GM12878 (cell line): Measurements from ENCODE around the gene AP1M2. TPM values are rescaled to one million over a fixed set of nuclear protein-coding genes. Genes with fewer than 3 reads are reported as not detected.

ENCODE experiments used
- ATAC-seq: fragments of 200-7000 bp; cut with Tn5 transposase; 3 replicates; pipeline ENCODE4 v1.9.1; 2020; ENCODE audit warnings: mild to moderate bottlenecking, moderate library complexity
- BruUV-seq: library from RNA; stranded (reverse); fragments of 400-500 nt; replicated peaks from 2 replicates; lab custom pipeline; 2021; lab: Mats Ljungman, UMichigan
- CTCF ChIA-PET: fragments of 300-600 bp; sonication (Branson Sonifier 250); formaldehyde crosslinking; extraction: SDS; loops from one replicate; lab custom pipeline; 2021; ENCODE audit warnings: inconsistent platforms; lab: Yijun Ruan, JAX
- POLR2A ChIA-PET: fragments of 350-600 bp; formaldehyde crosslinking; extraction: SDS; loops from one replicate; lab custom pipeline; 2021; ENCODE audit warnings: inconsistent platforms; lab: Charles Lee
- RAD21 ChIA-PET: fragments of 300-600 bp; sonication (Branson Sonifier 250); formaldehyde crosslinking; loops from one replicate; lab custom pipeline; 2023; ENCODE audit warnings: antibody characterized with exemption; ENCODE audit not compliant: unreplicated experiment; lab: Charles Lee
- SMC1A ChIA-PET: fragments of 300-600 bp; sonication (Branson Sonifier 250); formaldehyde crosslinking; loops from one replicate; lab custom pipeline; 2023; ENCODE audit not compliant: unreplicated experiment, uncharacterized antibody; lab: Charles Lee
- DNase-seq: peaks from one replicate; pipeline ENCODE4 v3.0.0-alpha.2; 2011; ENCODE audit warnings: low read depth, low spot score
- FAIRE-seq: peaks from 3 replicates; lab custom pipeline; 2011; peaks lifted over from hg19 to GRCh38; lab: Jason Lieb, UNC
- H2AFZ ChIP-seq: 2 replicates; pipeline ENCODE4 v1.6.0; 2011; ENCODE audit warnings: low read depth, low read length, control low read depth; ENCODE audit not compliant: control insufficient read depth
- H3K27ac ChIP-seq: 2 replicates; pipeline ENCODE4 v1.5.1; 2011; ENCODE audit warnings: control low read depth; ENCODE audit not compliant: control insufficient read depth, insufficient read depth
- H3K27me3 ChIP-seq, 2 experiments: replicated peaks in 1 of 2; 2 replicates each; pipeline versions ENCODE4 v1.6.0 to v1.6.1; 2011; ENCODE audit warnings: low read length in 1 of 2; ENCODE audit not compliant: control insufficient read depth in 2 of 2, insufficient read depth in 2 of 2
- H3K36me3 ChIP-seq, 2 experiments: 2 replicates each; pipeline ENCODE4 v1.5.1; 2011; ENCODE audit warnings: low read length in 1 of 2; ENCODE audit not compliant: control insufficient read depth in 2 of 2, insufficient read depth in 2 of 2
- H3K4me1 ChIP-seq: 2 replicates; pipeline ENCODE4 v1.6.1; 2011; ENCODE audit warnings: mild to moderate bottlenecking, low read length, moderate library complexity, mixed read lengths; ENCODE audit not compliant: control insufficient read depth, insufficient read depth
- H3K4me2 ChIP-seq: 2 replicates; pipeline ENCODE4 v1.6.0; 2011; ENCODE audit warnings: control low read depth; ENCODE audit not compliant: control insufficient read depth, insufficient read depth
- H3K4me3 ChIP-seq: fragments of 200-600 bp; sonication (generic); 2 replicates; pipeline ENCODE4 v1.5.1; 2016
- H3K79me2 ChIP-seq: 2 replicates; pipeline ENCODE4 v1.6.0; 2011; ENCODE audit warnings: low read length; ENCODE audit not compliant: control insufficient read depth, insufficient read depth
- H3K9ac ChIP-seq: 2 replicates; pipeline ENCODE4 v1.8.0; 2011; ENCODE audit warnings: low read length, control low read depth, mixed read lengths; ENCODE audit not compliant: control insufficient read depth, insufficient read depth
- H3K9me3 ChIP-seq: replicated peaks from 3 replicates; pipeline ENCODE4 v1.5.1; 2011; ENCODE audit warnings: mild to moderate bottlenecking, low read length; ENCODE audit not compliant: control insufficient read depth, insufficient read depth
- H4K20me1 ChIP-seq: 2 replicates; pipeline ENCODE4 v1.6.0; 2011; ENCODE audit not compliant: control insufficient read depth, insufficient read depth
- CHD1 ChIP-seq: IDR thresholded peaks from 2 replicates; pipeline ENCODE4 v1.6.1; 2012; ENCODE audit warnings: low read depth, low read length, improper control_type of control experiment
- ZNF24 ChIP-seq: fragments of 450-650 bp; IDR thresholded peaks from 2 replicates; pipeline ENCODE4 v1.6.1; 2017; ENCODE audit warnings: antibody characterized with exemption, mild to moderate bottlenecking
- WGBS: methylation state at CpG from one replicate; pipeline ENCODE4 v1.1.6; 2016; ENCODE audit warnings: low lambda C conversion rate; ENCODE audit not compliant: insufficient replicate concordance, insufficient coverage; ENCODE audit errors: missing lambda C conversion rate; 5-methylcytosine and 5-hydroxymethylcytosine counted together
- in situ Hi-C: fragments of 300-500 bp; cut with MboI; formaldehyde crosslinking; loops from 9 replicates; pipeline ENCODE4 v1.14.3; 2018; ENCODE audit warnings: mixed read lengths
- intact Hi-C: fragments of 100-400 bp; cut with micrococcal nuclease; formaldehyde crosslinking; loops from one replicate; pipeline ENCODE4 v1.14.2; 2022; ENCODE audit not compliant: unreplicated experiment
- polyA plus RNA-seq, 11 experiments: library from polyadenylated mRNA; depleted of rRNA in 4 of 11; unstranded in 6 of 11; stranded (reverse) in 5 of 11; fragments of >200 nt; fragmentation: Nextera tagmentation in 4 of 11; fragmentation: Illumina TruSeq in 1 of 11; extraction: Ambion mirVana in 4 of 11; extraction: Trizol in 1 of 11; gene quantifications; 1 replicate in 1 of 11; 2 replicates in 10 of 11; pipeline versions ENCODE4 v1.2.1 to v1.2.3, GENCODE V29; 2011 to 2016; ENCODE audit warnings: inconsistent platforms in 2 of 11, missing spikeins in 2 of 11, low read depth in 1 of 11
- total RNA-seq, 4 experiments: library from RNA; depleted of rRNA in 3 of 4; stranded (reverse); fragments of >200 nt in 3 of 4; fragmentation: Illumina TruSeq in 1 of 4; extraction: Trizol in 1 of 4; gene quantifications; 2 replicates each; pipeline versions ENCODE4 v1.2.1 to v1.2.3, GENCODE V29; 2013 to 2021
- TF ChIP-seq, protein P1 (sequence below): fragments of 450-650 bp; IDR thresholded peaks from 2 replicates; pipeline ENCODE4 v1.6.1; 2017; ENCODE audit warnings: mild to moderate bottlenecking

Gene AP1M2
- total and polyA plus RNA-seq, 10 of the 15 experiments (the other 5 are each of a cell fraction or from before 2014, with no cell fraction given): 0.72 TPM; not detected in 9

DNA sequence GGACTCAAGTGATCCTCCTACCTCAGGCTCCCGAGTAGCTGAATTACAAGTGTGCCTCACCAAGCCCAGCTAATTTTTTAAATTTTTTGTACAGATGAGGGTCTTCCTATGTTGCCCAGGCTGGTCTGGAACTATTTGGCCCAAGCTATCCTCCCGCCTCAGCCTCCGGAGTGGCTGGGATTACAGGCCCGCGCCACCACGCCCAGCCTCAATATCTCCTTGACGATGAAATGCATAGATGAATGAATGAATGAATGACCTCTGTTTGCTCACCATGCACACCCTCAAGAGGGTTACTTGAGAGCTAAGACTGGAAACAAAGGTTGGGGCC is 14.9 kb upstream of the AP1M2 start:
- intact Hi-C loops (loop anchor here (5.0 kb wide), 1 partner anchor 40 kb away; no protein-coding TSS in a partner anchor), in situ Hi-C loops (no loop called here)
- SMC1A ChIA-PET: interaction anchor here (1.1 to 1.3 kb wide), 4 partner anchors 10 to 98 kb away, joined by 3 to 4 read pairs (median 3); no protein-coding TSS in a partner anchor
- Histone ChIP-seq H3K27me3 (no peaks in the 10 kb centered on the region), H3K4me1 (peaks cover 20% of the 10 kb centered on the region), H3K9me3 (no peaks in the 10 kb centered on the region), H3K4me2 (peak overlapping the region; percentile 44; the same call in 1 of the 2 replicates), H3K79me2 (peaks cover 33% of the 10 kb centered on the region), H3K9ac (no peak overlapping the region), H4K20me1 (no peaks in the 10 kb centered on the region), H3K4me3 (no peak overlapping the region), H3K36me3 (no peaks in the 10 kb centered on the region), H2AFZ (no peak overlapping the region), H3K27ac (no peak overlapping the region)
- WGBS: 30% methylated on average over 7 of the region's 7 CpGs
- TF ChIP-seq ZNF24 (peak; percentile 94), CHD1 (no peak)
- no TSS peak for BruUV-seq
- no peak for ATAC-seq
- DNase-seq: no peak
- CTCF ChIA-PET: interaction anchor here (0.7 to 1.4 kb wide), 7 partner anchors 17 to 340 kb away, joined by 3 to 15 read pairs (median 4); no protein-coding TSS in a partner anchor
- POLR2A ChIA-PET: interaction anchor here (0.7 to 5.5 kb wide), 10 partner anchors 7 to 234 kb away, joined by 3 to 43 read pairs (median 4); partner anchors contain the start of genes KRI1, QTRT1 and TMED1
- RAD21 ChIA-PET: interaction anchor here (1.3 to 4.8 kb wide), 6 partner anchors 8 to 115 kb away, joined by 4 to 50 read pairs (median 26); partner anchors contain the start of genes DNM2 and QTRT1
- FAIRE-seq: no peak

DNA sequence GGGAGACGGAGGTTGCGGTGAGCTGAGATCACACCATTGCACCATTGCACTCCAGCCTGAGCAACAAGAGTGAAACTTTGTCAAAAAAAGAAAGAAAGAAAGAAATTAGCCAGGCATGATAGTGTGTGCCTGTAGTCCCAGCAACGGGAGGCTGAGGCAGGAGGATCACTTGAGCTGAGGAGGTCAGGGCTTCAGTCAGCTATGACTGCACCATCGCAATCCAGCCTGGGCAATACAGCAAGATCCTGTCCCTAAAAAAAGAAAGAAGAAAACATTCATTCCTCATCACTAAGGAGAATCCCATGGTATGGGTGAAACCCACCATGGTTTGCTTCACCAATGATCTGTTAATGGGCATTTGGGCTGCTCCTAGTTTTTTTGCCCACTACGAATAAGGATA is 13.0 kb upstream of the AP1M2 start:
- ATAC-seq: no peak
- no peaks in the 10 kb centered on the region for H4K20me1 ChIP-seq
- H3K4me2 ChIP-seq: no peak overlapping the region
- SMC1A ChIA-PET: interaction anchor here (0.7 kb wide), 1 partner anchor 322 kb away, joined by 3 read pairs; no protein-coding TSS in a partner anchor
- no peak overlapping the region for H2AFZ ChIP-seq
- WGBS: 88% methylated on average over 5 of the region's 5 CpGs
- H3K9ac ChIP-seq: no peak overlapping the region
- BruUV-seq: no TSS peak
- TF ChIP-seq, protein P1, sequence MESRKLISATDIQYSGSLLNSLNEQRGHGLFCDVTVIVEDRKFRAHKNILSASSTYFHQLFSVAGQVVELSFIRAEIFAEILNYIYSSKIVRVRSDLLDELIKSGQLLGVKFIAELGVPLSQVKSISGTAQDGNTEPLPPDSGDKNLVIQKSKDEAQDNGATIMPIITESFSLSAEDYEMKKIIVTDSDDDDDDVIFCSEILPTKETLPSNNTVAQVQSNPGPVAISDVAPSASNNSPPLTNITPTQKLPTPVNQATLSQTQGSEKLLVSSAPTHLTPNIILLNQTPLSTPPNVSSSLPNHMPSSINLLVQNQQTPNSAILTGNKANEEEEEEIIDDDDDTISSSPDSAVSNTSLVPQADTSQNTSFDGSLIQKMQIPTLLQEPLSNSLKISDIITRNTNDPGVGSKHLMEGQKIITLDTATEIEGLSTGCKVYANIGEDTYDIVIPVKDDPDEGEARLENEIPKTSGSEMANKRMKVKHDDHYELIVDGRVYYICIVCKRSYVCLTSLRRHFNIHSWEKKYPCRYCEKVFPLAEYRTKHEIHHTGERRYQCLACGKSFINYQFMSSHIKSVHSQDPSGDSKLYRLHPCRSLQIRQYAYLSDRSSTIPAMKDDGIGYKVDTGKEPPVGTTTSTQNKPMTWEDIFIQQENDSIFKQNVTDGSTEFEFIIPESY: no peak
- RAD21 ChIA-PET: interaction anchor here (0.6 kb wide), 1 partner anchor 654 kb away, joined by 4 read pairs; no protein-coding TSS in a partner anchor
- POLR2A ChIA-PET: interaction anchor here (0.6 kb wide), 1 partner anchor 45 kb away, joined by 6 read pairs; no protein-coding TSS in a partner anchor
- H3K27ac ChIP-seq: no peak overlapping the region
- H3K4me1 ChIP-seq: peaks cover 34% of the 10 kb centered on the region
- in situ Hi-C loops: no loop called here
- H3K36me3 ChIP-seq: no peaks in the 10 kb centered on the region
- CTCF ChIA-PET: interaction anchor here (1.2 to 2.0 kb wide), 3 partner anchors 19 to 196 kb away, joined by 3 to 6 read pairs (median 4); no protein-coding TSS in a partner anchor
- H3K79me2 ChIP-seq: peaks cover 28% of the 10 kb centered on the region
- no peak for FAIRE-seq
- H3K27me3 ChIP-seq: no peaks in the 10 kb centered on the region
- no peak overlapping the region for H3K4me3 ChIP-seq
- DNase-seq: no peak
- intact Hi-C loops: loop anchor here (5.0 kb wide), 1 partner anchor 42 kb away; no protein-coding TSS in a partner anchor
- H3K9me3 ChIP-seq: no peaks in the 10 kb centered on the region
